HT1080 (cell line): ENCODE results near the gene LYPLA2. TPM values are rescaled to one million over a fixed set of nuclear protein-coding genes. Genes with fewer than 3 reads are reported as not detected.
A peak's percentile ranks its signal among the peaks of the same experiment; 100 is the strongest.

ENCODE experiments used
- DNase-seq: peaks from one replicate; pipeline ENCODE4 v3.0.0-alpha.2; 2015; ENCODE audit warnings: low read depth
- polyA plus RNA-seq, 2 experiments: library from polyadenylated mRNA; depleted of rRNA; stranded (reverse); fragments of >200 nt; gene quantifications; 2 replicates each; pipeline ENCODE4 v1.2.3, GENCODE V29; 2015
- total RNA-seq: library from RNA; depleted of rRNA; stranded (reverse); fragments of >200 nt; shearing (Covaris generic); gene quantifications from 2 replicates; pipeline ENCODE4 v1.2.3, GENCODE V29; 2014; rRNA removed

LYPLA2 gene
- 165 and 186 TPM in 2 replicates for total RNA-seq
- polyA plus RNA-seq (2015; cell fraction: cytosol; rRNA removed) = 137 and 158 TPM in 2 replicates
- polyA plus RNA-seq (2015; cell fraction: nucleus; rRNA removed) = 155 TPM in 2 replicates

- DNase-seq = peak; percentile 90
Measured at GRCh38 chr1:23790696-23791515, at the start of gene LYPLA2. Gene LYPLA2, plus strand, starts transcription at chr1:23791145. Its CDS starts 1,538 bp downstream, at chr1:23792683.

GRCh38 chr1:23741609-23742008 is 49.3 kb upstream of the LYPLA2 start:
- no peak for DNase-seq

DNA sequence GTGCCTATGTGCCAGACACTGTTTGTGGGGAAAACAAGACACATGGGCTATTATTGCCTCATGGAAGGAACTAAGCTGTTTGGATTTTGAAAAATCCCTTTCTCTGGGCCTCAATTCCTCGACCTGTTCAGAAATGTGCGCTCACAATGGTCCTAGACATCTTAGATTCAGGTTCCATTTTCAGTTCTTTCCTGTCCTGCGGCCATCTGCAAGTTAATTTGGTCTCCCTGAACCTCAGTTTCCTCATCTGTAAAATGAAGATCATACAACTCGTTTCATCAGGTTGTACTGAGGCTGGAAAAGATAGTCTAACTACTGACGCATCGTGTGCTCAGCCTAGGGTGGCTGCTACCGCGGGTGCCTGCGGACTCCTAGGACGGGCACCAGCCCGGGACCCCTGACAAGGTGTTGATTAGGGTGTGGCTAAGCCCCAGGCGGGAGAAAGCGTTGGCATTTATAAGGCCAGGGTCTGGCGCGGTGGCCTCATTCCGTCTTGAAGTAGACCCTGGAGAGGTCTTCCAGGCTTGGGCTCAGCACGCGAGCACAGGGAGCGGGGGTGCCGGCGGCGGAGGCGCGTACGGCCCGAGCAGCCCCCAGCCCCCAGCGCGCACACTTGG is 48.2 kb upstream of the LYPLA2 start:
- peak; percentile 8 for DNase-seq

DNA sequence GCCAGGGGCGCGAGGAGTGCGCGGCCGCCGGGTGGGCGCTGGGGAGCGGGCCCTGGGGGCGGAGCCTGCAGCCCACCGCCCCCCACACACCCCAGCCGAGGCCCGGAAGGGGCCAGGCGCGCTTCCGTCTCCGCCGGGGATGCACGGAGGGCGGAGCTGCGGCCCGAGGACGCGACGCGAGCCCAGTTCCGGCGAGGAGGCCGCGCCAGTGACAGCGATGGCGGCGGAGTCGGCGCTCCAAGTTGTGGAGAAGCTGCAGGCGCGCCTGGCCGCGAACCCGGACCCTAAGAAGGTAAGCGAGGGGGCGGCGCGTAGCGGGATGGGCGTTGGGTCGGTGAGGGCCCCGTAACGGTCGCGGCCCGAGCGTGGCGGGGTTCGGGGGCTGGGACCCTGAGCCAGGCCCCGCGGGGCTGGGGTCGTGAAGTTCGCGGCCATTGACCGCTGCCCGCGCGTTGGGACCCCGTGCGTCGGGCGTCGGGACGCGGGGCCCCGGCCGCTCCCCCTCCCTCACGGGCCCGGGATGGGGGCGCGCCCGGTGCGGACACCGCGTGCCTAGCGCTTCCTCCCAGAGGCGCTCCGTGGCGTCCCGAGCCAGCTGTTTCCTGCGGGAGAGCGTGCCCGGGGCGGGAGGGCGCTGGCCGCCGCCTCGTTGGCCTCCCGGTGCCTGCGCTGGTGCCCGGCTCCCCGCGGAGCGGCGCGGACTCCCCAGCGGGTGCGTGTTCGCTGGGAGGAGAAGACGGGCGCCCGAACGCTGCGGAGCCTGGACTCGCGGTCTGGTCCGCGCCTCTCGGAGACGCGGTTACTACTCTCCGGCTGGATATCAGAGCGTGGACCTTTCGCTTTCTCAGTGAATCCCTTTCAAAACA is 47.4 kb upstream of the LYPLA2 start, which contains the start of gene ELOA:
TSS of gene ELOA (plus strand) at position 185 of the 866 bp plus-strand sequence. CDS start at position 218, 33 bp downstream.
- peak; percentile 55 for DNase-seq

DNA sequence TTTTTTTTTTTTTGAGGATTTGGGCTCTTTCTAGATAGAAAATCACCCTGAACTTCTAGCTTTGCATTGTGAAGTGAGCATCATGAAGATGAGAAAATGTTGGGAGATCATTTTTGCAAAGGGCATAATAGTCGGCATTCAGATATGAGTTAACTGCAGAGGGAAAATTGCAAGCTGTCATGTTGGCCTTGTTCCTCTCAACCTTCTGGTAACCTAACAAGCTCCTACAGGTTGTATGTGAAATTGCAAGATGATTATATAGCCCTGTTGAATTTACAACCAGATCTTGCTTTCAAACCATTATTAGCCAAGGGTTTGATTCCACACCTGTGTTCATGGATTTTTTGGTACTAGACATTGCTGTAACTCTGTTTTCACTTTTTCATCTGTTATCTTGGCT is 45.4 kb upstream of the LYPLA2 start:
- DNase-seq = peak; percentile 19

GRCh38 chr1:23748016-23748415 is 42.9 kb upstream of the LYPLA2 start:
- DNase-seq = no peak

- DNase-seq = peak; percentile 58
Measured at GRCh38 chr1:23751050-23751814, 39.7 kb upstream of the LYPLA2 start.

- no peak for DNase-seq
Measured at GRCh38 chr1:23751815-23752200, 39.1 kb upstream of the LYPLA2 start.

DNA sequence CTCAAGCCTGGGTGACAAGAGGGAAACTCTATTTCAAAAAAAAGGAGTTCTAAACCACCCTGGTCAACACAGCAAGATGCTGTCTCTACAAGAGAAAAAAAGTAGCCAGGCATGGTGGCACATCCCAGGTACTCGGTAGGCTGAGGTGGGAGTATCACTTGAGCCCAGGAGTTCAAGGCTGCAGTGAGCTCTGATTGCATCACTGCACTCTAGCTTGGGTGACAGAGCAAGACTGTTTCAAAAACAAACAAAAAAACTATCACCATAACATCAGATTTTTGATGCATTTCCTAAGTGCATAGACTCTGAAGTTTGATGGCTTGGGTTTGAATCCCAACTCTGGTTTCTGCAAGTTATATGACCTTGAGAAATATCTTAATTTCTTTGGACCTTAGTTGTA is 38.0 kb upstream of the LYPLA2 start:
- no peak for DNase-seq

- peak; percentile 61 for DNase-seq
Measured at GRCh38 chr1:23756676-23757075, 34.3 kb upstream of the LYPLA2 start.

DNA sequence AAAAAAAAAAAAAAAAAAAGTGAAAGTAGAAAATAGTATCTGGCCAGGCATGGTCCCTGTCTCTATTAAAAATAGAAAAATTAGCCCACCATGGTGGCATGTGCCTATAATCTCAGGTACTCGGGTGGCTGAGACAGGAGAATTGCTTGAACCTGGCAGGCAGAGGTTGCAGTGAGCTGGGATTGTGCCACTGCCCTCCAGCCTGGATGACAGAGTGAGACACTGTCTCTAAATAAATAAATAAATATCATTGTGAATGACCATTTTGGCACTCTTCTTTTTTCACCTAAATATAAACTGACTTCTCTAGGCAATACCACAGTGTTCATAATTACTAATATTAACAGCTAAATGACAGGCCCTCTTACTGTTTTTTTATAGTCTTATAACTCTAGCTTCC is 33.1 kb upstream of the LYPLA2 start:
- no peak for DNase-seq

GRCh38 chr1:23759277-23759676 is 31.7 kb upstream of the LYPLA2 start:
- no peak for DNase-seq

GRCh38 chr1:23763041-23763577 is 27.8 kb upstream of the LYPLA2 start:
- DNase-seq = no peak

DNA sequence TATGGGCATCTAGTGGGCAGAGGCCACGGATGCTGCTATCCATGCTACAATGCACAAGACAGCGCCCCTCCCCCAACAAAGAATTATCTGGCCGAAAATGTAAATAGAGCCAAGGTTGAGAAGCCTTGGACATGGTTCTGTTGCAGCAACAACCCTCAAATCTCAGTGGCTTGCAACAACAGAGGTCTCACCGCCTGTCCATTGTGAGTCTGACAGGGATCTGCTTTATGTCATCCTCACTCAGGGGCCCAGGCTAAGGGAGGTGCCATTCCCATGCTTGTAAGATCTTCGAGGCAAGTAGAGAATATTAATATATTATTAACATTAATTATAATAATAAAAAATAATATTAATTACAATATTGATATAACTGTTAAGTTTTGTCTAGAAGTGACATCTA is 22.2 kb upstream of the LYPLA2 start:
- DNase-seq = no peak

DNA sequence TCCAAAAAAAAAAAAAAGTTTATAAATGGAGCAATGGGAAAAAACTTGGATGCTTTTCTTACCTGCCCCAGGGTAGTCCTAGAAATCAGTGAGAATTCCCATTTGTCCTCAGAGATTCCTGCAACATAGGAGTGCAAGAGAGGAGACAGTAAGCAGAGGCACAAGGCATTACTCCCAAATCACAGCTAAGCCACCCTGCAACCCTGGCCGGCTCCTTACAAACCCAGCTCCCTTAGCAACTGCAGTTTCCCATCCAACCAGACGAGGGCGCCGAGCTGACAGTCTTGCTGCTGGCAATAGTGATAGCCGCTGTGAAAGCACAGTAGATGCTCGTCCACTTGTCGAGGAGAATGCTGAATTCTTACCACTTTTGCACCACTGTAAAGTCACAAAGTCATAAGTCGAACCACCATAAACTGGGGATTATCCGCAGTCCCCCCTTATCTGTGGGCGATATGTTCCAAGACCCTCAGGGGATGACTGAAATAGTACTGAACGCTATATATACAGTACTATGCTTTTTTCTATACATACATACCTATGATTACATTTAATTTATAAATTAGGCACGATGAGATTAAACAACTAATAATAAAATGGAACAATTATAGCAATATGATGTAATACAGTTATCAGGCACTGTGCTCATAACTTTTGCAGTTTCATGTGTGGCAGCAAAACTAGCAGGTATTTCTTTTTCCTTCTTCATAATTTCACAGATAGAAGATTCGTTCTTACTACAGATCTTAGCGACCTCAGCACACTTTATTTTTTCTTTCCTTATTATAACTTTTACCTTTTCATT is 18.7 kb upstream of the LYPLA2 start:
- DNase-seq = peak; percentile 68

DNA sequence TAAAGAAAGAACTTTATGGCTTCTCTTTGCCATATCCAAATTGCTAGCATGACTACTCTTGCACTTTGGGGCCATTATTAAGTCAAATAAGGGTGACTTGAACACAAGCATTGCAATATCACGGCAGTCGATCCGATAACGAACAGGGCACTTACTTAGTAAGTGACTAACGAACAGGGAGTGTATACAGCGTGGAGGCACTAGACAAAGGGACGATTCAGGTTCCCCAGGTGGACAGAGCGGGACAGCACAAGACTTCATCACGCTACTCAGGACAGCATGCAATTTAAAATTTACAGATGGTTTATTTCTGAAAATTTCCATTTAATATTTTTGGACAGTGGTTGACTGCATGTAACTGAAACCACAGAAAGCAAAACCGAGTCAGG is 18.1 kb upstream of the LYPLA2 start:
- DNase-seq = no peak

GRCh38 chr1:23774174-23774880 is 16.6 kb upstream of the LYPLA2 start:
- DNase-seq = no peak

DNA sequence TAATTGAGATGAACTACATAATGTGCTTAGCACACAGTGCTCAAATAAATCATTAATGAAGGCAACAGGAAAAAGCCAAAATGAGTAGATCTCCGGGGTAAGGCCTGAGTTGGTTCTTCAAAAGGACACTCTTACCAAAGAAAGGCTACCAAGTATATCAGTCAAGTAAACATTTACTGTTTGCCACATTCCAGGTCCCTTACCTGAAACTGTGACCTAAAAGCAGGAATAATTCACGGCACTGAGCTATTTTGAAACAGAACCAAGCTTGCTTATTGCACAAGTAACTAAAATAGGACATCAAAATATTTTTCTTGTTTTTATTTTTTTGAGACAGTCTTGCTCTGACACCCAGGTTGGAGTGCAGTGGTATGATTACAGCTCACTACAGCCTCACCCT is 14.7 kb upstream of the LYPLA2 start:
- no peak for DNase-seq
